Colonic mucosa (tissue), 4 donors: ENCODE measurements around the gene OPA3. TPM values are rescaled to one million over a fixed set of nuclear protein-coding genes. Genes with fewer than 3 reads are reported as not detected.

ENCODE experiments used
- DNase-seq: peaks from one replicate; pipeline ENCODE4 v3.0.0-alpha.2; 2020
- H3K27ac ChIP-seq: fragments of 200-600 bp; one replicate; pipeline ENCODE4 v1.8.0; 2021
- H3K27me3 ChIP-seq: fragments of 200-600 bp; one replicate; pipeline ENCODE4 v1.8.0; 2021
- H3K36me3 ChIP-seq: fragments of 200-600 bp; one replicate; pipeline ENCODE4 v1.8.0; 2021
- H3K4me1 ChIP-seq: fragments of 200-600 bp; one replicate; pipeline ENCODE4 v1.8.0; 2021; ENCODE audit warnings: mild to moderate bottlenecking
- H3K4me3 ChIP-seq: fragments of 200-600 bp; one replicate; pipeline ENCODE4 v1.8.0; 2021
- H3K9ac ChIP-seq, 2 donors: one replicate each; pipeline ENCODE4 v1.7.0; 2013; ENCODE audit warnings: control low read depth in 2 of 2, low read depth in 2 of 2, low read length in 2 of 2
- H3K9me3 ChIP-seq: fragments of 200-600 bp; one replicate; pipeline ENCODE4 v1.8.0; 2021
- intact Hi-C: fragments of 100-400 bp; cut with DNase I; formaldehyde crosslinking; loops from one replicate; pipeline ENCODE4 v1.14.1; 2022
- total RNA-seq, 2 donors: library from RNA; stranded (reverse); fragmentation: NEBNext Ultra II Directional in 1 of 2; extraction: Animal tissue kit (Norgen Biotek cat#: 25700) in 1 of 2; gene quantifications; one replicate each; pipeline ENCODE4 v1.2.1, GENCODE V29; 2021
- TF ChIP-seq, protein P1 (sequence below): fragments of 200-600 bp; IDR thresholded peaks from one replicate; pipeline ENCODE4 v1.8.0; 2022; ENCODE audit warnings: antibody characterized with exemption, mild to moderate bottlenecking
- donor health status: healthy.
- donor health status: DM: no; HTN: no; CAD: no.
- donor health status: DM: no; HTN: no; CAD: no.

The OPA3 gene
- total RNA-seq, 2 donors from 2014 or later, result 12.4 to 14.8 TPM

DNA sequence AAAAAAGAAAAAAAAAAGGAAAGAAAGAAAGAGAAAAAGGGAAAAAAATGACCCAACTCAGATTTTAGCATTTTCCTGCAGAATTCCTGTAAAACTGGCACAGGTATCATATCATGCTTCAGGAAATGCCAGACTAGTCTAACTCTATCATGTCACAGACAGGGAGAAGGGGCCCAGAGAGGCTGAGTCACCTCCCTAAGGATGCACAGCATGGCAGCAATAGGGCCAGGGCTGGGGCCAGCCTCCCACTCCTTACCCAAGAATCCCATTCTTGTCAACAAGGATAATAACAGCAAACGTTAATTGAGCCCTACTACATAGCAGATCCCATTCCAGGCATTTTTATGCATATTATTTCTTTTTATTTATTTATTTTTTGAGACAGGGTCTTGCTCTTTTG is 8.9 kb upstream of the OPA3 start:
- H3K36me3 ChIP-seq, result no peaks in the 10 kb centered on the region
- H3K4me1 ChIP-seq, result no peaks in the 10 kb centered on the region
- H3K27me3 ChIP-seq, result peaks cover 2% of the 10 kb centered on the region
- DNase-seq, result no peak
- intact Hi-C loops, result no loop called here
- no peak overlapping the region for H3K4me3 ChIP-seq
- no peak overlapping the region for H3K9ac ChIP-seq
- H3K9me3 ChIP-seq, result no peaks in the 10 kb centered on the region
- H3K27ac ChIP-seq, result no peak overlapping the region
- TF ChIP-seq, protein P1, sequence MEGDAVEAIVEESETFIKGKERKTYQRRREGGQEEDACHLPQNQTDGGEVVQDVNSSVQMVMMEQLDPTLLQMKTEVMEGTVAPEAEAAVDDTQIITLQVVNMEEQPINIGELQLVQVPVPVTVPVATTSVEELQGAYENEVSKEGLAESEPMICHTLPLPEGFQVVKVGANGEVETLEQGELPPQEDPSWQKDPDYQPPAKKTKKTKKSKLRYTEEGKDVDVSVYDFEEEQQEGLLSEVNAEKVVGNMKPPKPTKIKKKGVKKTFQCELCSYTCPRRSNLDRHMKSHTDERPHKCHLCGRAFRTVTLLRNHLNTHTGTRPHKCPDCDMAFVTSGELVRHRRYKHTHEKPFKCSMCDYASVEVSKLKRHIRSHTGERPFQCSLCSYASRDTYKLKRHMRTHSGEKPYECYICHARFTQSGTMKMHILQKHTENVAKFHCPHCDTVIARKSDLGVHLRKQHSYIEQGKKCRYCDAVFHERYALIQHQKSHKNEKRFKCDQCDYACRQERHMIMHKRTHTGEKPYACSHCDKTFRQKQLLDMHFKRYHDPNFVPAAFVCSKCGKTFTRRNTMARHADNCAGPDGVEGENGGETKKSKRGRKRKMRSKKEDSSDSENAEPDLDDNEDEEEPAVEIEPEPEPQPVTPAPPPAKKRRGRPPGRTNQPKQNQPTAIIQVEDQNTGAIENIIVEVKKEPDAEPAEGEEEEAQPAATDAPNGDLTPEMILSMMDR, result no peak

DNA sequence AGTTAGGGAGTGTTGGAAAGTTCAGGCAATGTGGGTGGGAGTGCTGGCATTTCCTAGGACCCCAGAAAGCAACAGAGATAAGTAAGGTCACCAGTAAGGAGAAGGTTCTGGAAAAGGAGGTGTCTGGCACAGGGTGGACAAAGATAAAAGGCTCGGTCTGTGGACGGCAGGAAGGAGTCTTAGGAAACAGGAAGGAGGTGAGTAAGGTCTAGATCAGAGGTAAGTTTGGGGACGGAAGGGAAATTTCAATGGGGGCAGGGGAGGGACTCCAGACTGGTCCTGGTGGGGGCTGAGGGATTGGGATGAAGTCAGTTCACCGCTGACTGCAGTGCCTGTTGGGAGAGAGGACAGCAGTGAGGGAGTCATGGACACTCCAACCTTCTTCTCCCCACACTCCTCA is 7.8 kb upstream of the OPA3 start:
- no peak overlapping the region for H3K4me3 ChIP-seq
- H3K9ac ChIP-seq, result no peak overlapping the region
- no peaks in the 10 kb centered on the region for H3K36me3 ChIP-seq
- no peaks in the 10 kb centered on the region for H3K4me1 ChIP-seq
- TF ChIP-seq, protein P1, result no peak
- H3K9me3 ChIP-seq, result no peaks in the 10 kb centered on the region
- intact Hi-C loops, result no loop called here
- H3K27ac ChIP-seq, result no peak overlapping the region
- H3K27me3 ChIP-seq, result no peaks in the 10 kb centered on the region
- DNase-seq, result no peak

DNA sequence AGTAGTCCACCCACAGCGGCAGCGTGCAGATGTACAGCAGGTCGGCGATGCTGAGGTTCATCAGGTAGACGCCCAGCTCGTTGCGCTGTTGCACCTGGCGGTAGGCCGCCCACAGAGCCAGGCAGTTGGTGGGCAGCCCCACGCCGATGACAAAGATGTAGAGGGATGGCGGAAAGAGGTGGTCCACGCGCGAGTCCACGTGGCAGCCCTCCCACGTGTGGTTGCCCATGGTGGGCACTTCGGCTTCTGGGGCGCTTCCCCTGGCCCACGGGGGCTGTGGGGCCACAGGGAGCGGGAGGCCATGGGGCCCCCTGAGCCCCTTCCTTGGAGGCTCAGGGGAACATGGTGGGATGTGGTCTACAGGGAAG is 7.0 kb upstream of the OPA3 start:
- Histone ChIP-seq H3K36me3 (no peaks in the 10 kb centered on the region), H3K27me3 (no peaks in the 10 kb centered on the region), H3K4me3 (no peak overlapping the region), H3K27ac (no peak overlapping the region), H3K9ac (no peak overlapping the region), H3K4me1 (no peaks in the 10 kb centered on the region), H3K9me3 (no peaks in the 10 kb centered on the region)
- intact Hi-C loops, result no loop called here
- TF ChIP-seq, protein P1, result no peak
- DNase-seq, result no peak

DNA sequence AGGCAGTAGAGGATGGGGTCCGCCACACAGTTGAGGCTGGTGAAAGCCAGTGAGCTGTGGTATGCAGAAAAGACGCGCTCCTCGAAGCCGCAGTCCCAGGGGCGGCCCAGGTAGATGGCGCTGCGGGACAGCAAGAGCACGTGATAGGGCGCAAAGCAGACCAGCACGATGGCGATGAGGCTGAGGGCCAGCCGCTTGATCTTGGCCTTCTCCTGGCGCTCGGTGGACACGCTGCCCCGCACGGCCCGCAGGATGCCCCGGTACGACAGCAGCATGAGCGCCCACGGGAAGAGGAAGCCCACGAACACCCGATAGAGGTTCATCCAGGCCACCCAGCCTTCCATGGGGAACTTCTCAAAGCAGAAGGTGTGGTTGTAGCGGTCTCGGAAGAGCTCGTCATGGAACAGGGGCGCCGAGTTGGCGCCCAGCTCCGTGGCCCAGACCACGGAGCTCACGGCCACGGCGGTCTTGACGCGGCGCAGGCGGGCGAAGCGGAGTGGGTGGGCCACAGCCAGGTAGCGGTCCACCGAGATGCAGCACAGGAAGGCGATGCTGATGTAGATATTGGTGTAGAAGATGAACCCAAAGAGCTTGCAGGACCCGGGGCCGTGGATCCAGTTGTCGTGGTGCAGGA is 6.5 kb upstream of the OPA3 start:
- H3K36me3 ChIP-seq, result no peaks in the 10 kb centered on the region
- TF ChIP-seq, protein P1, result peak; percentile 38
- DNase-seq, result peak; percentile 68
- H3K4me1 ChIP-seq, result no peaks in the 10 kb centered on the region
- H3K9me3 ChIP-seq, result no peaks in the 10 kb centered on the region
- no peak overlapping the region for H3K4me3 ChIP-seq
- intact Hi-C loops, result no loop called here
- H3K9ac ChIP-seq, result no peak overlapping the region
- H3K27me3 ChIP-seq, result no peaks in the 10 kb centered on the region
- no peak overlapping the region for H3K27ac ChIP-seq

DNA sequence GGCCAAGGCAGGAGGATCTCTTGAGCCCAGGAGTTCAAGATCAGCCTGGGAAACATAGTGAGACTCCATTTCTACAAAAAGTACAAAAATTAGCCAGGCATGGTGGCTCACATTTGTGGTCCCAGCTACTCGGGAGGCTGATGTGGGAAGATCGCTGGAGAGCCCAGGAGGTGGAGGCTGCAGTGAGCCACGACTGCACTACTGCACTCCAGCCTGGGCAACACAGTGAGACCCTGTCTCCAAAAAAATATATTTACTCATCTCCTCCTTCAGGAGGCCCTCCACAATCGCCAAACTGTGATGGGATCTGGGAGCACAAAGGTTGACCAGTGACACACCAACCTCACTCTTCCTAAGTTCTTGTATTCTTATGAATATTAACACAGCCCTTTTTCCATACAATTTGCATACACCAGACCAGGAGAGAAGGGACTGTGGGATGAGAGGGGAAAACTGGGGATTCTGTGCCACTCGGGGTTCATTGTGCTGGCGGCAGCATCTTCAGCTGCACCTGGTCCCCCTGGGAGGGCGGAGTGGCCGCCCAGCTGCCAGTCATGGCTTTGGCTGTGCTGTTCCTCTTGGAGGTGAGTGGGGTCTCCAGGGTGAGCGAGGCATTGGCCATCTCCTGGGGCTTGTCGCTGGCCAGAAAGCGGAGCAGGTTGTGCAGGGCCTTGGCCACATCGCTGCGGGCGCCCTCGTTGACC is 5.8 kb upstream of the OPA3 start:
- Histone ChIP-seq H3K27ac (no peak overlapping the region), H3K9ac (no peak overlapping the region), H3K27me3 (no peaks in the 10 kb centered on the region), H3K4me3 (no peak overlapping the region), H3K36me3 (no peaks in the 10 kb centered on the region), H3K4me1 (no peaks in the 10 kb centered on the region), H3K9me3 (no peaks in the 10 kb centered on the region)
- no peak for DNase-seq
- intact Hi-C loops, result no loop called here
- TF ChIP-seq, protein P1, result no peak
